A549 treated with DMSO at 1 μM for 4 hours (cell line): ENCODE data around the gene KRT6C. TPM values are rescaled to one million over a fixed set of nuclear protein-coding genes. Genes with fewer than 3 reads are reported as not detected.

Experiments
- total RNA-seq: library from RNA; stranded (reverse); fragments of 200-300 nt; extraction: Qiagen RNA extraction; gene quantifications from 5 replicates; pipeline ENCODE4 v1.2.3, GENCODE V29; 2022; ENCODE audit warnings: low read depth

The KRT6C gene
- total RNA-seq: not detected in 5 replicates

GRCh38 chr12:52473768-52474167, at the start of gene KRT6C:
KRT6C (minus strand) TSS chr12:52473805; CDS start chr12:52473737, 68 bp downstream.

GRCh38 chr12:52519826-52520662, 46.4 kb upstream of the KRT6C start, which contains the start of gene KRT5:
KRT5 (minus strand) TSS chr12:52520394; CDS start chr12:52520296, 98 bp downstream.

GRCh38 chr12:52493172-52493571, 19.6 kb upstream of the KRT6C start, which contains the start of gene KRT6A:
KRT6A (minus strand) TSS chr12:52493257; CDS start chr12:52493188, 69 bp downstream.

GRCh38 chr12:52452101-52452500, 21.5 kb downstream of the KRT6C start, which contains the start of gene KRT6B:
KRT6B (minus strand) TSS chr12:52452146; CDS start chr12:52452078, 68 bp downstream.

GRCh38 chr12:52434081-52434733, 39.4 kb downstream of the KRT6C start, which contains the start of gene KRT75:
KRT75 (minus strand) TSS chr12:52434371; CDS start chr12:52434304, 67 bp downstream.

Other genes starting within 250 kb of the KRT6C start
- gene KRT7, start 240.6 kb downstream of the KRT6C start, total RNA-seq: 3,808 to 4,352 TPM (median 4,043 TPM) in 5 replicates
- 30.3 to 41.6 TPM (median 35.7 TPM) in 5 replicates for gene KRT86, start 199.2 kb downstream of the KRT6C start, total RNA-seq
- 2,993 to 3,705 TPM (median 3,273 TPM) in 5 replicates for gene KRT81, start 182.3 kb downstream of the KRT6C start, total RNA-seq
- gene KRT83, start 152.4 kb downstream of the KRT6C start, total RNA-seq: 3.0 to 5.4 TPM (median 4.8 TPM) in 5 replicates
- not detected in 5 replicates for gene KRT85, start 106.3 kb downstream of the KRT6C start, total RNA-seq
- not detected in 5 replicates for gene KRT84, start 88.2 kb downstream of the KRT6C start, total RNA-seq
- gene KRT82, start 67.5 kb downstream of the KRT6C start, total RNA-seq: not detected in 5 replicates
- 0.12 to 0.26 TPM (median 0.18 TPM) in 5 replicates for gene KRT75, start 39.4 kb downstream of the KRT6C start, total RNA-seq
- 0.08 TPM in 1 of 5 replicates, not detected in the others for gene KRT6B, start 21.7 kb downstream of the KRT6C start, total RNA-seq
- gene KRT6A, start 19.5 kb upstream of the KRT6C start, total RNA-seq: 0.18 to 0.52 TPM (median 0.24 TPM) in 5 replicates
- gene KRT5, start 46.6 kb upstream of the KRT6C start, total RNA-seq: 0.11 to 0.47 TPM (median 0.18 TPM) in 5 replicates
- not detected in 5 replicates for gene KRT71, start 79.3 kb upstream of the KRT6C start, total RNA-seq
- not detected in 5 replicates for gene KRT74, start 100.0 kb upstream of the KRT6C start, total RNA-seq
- not detected in 5 replicates for gene KRT72, start 127.7 kb upstream of the KRT6C start, total RNA-seq
- gene KRT73, start 144.8 kb upstream of the KRT6C start, total RNA-seq: not detected in 5 replicates
- 0.04 TPM in 1 of 5 replicates, not detected in the others for gene KRT2, start 178.4 kb upstream of the KRT6C start, total RNA-seq
- not detected in 5 replicates for gene KRT1, start 206.6 kb upstream of the KRT6C start, total RNA-seq
- not detected in 5 replicates for gene KRT77, start 229.7 kb upstream of the KRT6C start, total RNA-seq